ENCODE measurements around the gene FMN1. TPM values are rescaled to one million over a fixed set of nuclear protein-coding genes. Genes with fewer than 3 reads are reported as not detected.

The FMN1 gene
- total and polyA plus RNA-seq, 2 of the 8 experiments (the other 6 are each of a cell fraction or from before 2014, with no cell fraction given), result 0.27 to 3.7 TPM

DNA sequence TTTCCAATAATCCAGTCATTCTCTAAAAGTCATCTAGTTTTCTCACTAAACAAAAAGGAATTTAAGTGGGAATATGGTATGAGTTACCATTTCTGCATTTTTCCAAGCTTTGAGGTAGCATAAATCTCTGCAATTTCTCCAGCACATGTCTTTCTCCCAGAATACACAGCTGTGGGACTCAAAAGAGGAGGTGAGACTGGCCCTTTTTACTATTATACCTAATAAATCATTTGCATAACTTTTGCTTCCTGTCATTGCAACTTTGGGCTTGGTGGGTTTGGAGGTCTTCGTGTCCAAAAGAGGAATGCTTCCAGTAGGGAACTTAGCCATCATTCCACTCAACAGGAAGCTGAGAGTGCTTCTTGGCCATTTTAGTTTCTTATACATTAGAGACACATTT is 94.8 kb downstream of the FMN1 start (continued):
- TF ChIP-seq, protein P1, sequence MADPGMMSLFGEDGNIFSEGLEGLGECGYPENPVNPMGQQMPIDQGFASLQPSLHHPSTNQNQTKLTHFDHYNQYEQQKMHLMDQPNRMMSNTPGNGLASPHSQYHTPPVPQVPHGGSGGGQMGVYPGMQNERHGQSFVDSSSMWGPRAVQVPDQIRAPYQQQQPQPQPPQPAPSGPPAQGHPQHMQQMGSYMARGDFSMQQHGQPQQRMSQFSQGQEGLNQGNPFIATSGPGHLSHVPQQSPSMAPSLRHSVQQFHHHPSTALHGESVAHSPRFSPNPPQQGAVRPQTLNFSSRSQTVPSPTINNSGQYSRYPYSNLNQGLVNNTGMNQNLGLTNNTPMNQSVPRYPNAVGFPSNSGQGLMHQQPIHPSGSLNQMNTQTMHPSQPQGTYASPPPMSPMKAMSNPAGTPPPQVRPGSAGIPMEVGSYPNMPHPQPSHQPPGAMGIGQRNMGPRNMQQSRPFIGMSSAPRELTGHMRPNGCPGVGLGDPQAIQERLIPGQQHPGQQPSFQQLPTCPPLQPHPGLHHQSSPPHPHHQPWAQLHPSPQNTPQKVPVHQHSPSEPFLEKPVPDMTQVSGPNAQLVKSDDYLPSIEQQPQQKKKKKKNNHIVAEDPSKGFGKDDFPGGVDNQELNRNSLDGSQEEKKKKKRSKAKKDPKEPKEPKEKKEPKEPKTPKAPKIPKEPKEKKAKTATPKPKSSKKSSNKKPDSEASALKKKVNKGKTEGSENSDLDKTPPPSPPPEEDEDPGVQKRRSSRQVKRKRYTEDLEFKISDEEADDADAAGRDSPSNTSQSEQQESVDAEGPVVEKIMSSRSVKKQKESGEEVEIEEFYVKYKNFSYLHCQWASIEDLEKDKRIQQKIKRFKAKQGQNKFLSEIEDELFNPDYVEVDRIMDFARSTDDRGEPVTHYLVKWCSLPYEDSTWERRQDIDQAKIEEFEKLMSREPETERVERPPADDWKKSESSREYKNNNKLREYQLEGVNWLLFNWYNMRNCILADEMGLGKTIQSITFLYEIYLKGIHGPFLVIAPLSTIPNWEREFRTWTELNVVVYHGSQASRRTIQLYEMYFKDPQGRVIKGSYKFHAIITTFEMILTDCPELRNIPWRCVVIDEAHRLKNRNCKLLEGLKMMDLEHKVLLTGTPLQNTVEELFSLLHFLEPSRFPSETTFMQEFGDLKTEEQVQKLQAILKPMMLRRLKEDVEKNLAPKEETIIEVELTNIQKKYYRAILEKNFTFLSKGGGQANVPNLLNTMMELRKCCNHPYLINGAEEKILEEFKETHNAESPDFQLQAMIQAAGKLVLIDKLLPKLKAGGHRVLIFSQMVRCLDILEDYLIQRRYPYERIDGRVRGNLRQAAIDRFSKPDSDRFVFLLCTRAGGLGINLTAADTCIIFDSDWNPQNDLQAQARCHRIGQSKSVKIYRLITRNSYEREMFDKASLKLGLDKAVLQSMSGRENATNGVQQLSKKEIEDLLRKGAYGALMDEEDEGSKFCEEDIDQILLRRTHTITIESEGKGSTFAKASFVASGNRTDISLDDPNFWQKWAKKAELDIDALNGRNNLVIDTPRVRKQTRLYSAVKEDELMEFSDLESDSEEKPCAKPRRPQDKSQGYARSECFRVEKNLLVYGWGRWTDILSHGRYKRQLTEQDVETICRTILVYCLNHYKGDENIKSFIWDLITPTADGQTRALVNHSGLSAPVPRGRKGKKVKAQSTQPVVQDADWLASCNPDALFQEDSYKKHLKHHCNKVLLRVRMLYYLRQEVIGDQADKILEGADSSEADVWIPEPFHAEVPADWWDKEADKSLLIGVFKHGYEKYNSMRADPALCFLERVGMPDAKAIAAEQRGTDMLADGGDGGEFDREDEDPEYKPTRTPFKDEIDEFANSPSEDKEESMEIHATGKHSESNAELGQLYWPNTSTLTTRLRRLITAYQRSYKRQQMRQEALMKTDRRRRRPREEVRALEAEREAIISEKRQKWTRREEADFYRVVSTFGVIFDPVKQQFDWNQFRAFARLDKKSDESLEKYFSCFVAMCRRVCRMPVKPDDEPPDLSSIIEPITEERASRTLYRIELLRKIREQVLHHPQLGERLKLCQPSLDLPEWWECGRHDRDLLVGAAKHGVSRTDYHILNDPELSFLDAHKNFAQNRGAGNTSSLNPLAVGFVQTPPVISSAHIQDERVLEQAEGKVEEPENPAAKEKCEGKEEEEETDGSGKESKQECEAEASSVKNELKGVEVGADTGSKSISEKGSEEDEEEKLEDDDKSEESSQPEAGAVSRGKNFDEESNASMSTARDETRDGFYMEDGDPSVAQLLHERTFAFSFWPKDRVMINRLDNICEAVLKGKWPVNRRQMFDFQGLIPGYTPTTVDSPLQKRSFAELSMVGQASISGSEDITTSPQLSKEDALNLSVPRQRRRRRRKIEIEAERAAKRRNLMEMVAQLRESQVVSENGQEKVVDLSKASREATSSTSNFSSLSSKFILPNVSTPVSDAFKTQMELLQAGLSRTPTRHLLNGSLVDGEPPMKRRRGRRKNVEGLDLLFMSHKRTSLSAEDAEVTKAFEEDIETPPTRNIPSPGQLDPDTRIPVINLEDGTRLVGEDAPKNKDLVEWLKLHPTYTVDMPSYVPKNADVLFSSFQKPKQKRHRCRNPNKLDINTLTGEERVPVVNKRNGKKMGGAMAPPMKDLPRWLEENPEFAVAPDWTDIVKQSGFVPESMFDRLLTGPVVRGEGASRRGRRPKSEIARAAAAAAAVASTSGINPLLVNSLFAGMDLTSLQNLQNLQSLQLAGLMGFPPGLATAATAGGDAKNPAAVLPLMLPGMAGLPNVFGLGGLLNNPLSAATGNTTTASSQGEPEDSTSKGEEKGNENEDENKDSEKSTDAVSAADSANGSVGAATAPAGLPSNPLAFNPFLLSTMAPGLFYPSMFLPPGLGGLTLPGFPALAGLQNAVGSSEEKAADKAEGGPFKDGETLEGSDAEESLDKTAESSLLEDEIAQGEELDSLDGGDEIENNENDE (IDR thresholded peaks at IDR 0.05; ENCODE audit: insufficient replicate concordance, low read length), result no peak
- TF ChIP-seq POLR2AphosphoS5 (IDR thresholded peaks at IDR 0.05; ENCODE audit: low read depth, low read length) (no peak), TCF12 (IDR thresholded peaks at IDR 0.05; ENCODE audit: low read depth, low read length) (no peak), RFX5 (IDR thresholded peaks at IDR 0.05; ENCODE audit: borderline replicate concordance, low read depth, low read length) (no peak)
